Right renal pelvis (tissue), 4 donors: Measurements from ENCODE around the gene ZNF397. TPM values are rescaled to one million over a fixed set of nuclear protein-coding genes. Genes with fewer than 3 reads are reported as not detected.
"Not testable (repeated sequence)": the region's sequence is repeated elsewhere in the genome, so short reads cannot be mapped to it uniquely, and the experiment has no call there.

Experiments
- DNase-seq, 4 donors: peaks; one replicate each; pipeline ENCODE4 v3.0.0-alpha.2; 2013; ENCODE audit warnings: low read depth in 4 of 4, low spot score in 3 of 4, missing footprints in 1 of 4
- polyA plus RNA-seq, 4 donors: library from polyadenylated mRNA; unstranded; fragments of 120-200 nt; gene quantifications; one replicate each; pipeline ENCODE4 v1.2.1, GENCODE V29; 2013; ENCODE audit not compliant: insufficient read length in 4 of 4

ZNF397 gene
- polyA plus RNA-seq, result 10 to 100 TPM; 45.4 to 58.2 (median 50.1) TPM

DNA sequence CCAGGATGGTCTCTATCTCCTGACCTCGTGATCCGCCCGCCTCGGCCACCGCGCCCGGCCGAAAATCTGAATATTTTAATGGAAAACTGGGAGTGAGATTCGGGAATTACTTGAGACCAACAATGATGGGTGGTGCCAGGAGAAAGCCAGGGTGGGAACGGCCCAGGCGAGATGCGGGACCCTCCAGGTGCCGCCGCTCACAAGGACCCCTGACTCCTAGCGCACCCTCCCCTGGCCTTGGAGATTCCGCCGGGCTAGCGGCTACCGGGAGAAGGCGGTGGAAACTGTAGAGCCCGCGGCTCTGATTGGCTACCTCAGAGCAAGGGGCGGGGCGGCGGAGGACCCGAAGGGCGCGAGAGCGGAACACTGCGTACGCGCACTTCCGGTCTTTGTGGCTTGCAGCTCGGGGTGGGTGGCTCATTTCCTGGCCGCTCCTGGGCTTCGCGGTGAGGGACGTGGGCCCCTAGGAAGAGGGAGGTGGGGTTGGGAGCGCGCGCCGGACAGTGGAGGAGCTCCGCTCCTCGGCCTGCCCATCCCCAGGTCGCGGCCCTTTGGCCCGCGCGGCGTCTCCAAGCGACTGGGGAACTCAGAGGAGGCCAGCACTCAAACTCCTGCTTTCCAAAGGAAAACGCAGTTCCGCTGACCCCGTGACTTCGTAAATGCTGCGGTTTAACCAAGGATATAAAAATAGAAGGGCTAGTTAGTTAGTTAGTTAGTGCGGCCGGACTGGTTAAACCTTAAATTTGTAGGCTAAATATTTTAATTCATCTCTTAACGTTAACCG lies at the start of gene ZNF397:
Gene ZNF397, plus strand, starts transcription at position 371 of the 784 bp plus-strand sequence. CDS start 1,437 bp downstream, outside the sequence.
- peak; percentile 90 to 94 (median 93) for DNase-seq

DNA sequence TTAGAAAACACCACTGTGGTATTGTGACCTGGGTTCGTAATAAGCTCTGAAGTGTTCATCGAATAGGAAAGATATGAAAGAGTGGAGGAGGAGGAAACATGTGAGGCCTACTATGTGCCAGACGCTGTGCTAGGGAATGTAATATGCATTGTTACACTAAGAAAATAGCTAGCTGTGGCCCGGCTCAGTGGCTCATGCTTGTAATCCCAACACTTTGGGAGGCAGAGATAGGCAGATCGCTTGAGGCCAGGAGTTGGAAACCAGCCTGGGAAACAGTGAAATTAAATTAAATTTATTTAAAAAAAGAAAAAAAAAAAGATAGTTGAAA lies 49.2 kb upstream of the ZNF397 start:
- DNase-seq, result no peak

DNA sequence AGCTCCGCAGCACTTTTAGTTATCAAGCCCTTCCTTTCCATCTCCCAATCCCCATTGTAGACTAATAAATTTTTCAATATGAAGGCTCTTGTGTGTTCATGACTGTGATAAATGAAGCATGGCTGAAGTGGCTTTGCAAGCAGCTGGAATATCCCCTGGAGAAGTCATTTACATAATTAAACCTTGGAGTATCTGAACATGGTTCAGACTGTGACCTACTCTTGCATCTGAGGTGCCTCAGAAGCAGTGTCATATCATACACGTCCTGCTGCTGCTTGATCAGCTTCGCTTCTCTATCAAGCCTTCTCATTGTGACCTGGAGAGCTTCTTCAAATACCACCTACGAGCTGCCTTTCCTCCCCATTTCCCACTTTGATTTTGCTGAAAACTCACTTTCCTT lies 48.4 kb upstream of the ZNF397 start:
- no peak for DNase-seq

DNA sequence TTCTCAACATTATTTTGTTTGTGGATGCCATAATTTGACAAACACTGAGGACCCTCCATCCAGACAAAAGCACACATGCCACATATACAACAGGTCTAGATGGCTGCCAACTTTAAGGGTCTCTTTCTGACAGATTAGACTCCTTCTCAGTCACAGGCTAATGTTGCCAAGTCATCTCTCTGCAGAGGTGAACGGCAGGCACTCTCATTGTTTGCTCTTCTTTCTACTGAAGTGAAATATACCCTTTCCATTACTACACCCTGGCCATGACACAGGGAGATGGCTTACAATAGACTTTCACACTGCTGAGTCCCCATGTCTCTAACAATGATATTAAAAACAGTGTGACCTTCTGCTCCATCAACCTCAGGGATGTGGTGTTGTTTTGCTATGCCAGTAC lies 47.5 kb upstream of the ZNF397 start:
- DNase-seq, result no peak

DNA sequence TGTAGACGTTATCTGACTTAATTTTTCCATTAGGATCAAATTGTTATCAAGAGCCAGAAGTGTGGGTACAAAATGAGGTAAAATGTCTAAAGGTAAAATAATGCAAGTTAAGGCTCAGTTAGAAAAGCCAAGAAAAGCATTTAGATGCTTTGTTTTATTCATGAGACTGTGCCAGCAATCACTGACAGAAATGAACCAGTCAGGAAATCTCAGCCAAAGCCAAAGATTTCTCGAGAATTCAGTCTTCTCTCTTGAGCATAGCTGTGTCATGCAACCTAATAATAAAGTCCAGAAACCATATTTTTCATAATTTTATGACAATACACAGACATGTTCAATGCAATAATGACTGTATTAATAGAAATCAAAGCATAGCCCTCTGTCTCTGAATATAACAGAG lies 43.5 kb upstream of the ZNF397 start:
- DNase-seq, result no peak

DNA sequence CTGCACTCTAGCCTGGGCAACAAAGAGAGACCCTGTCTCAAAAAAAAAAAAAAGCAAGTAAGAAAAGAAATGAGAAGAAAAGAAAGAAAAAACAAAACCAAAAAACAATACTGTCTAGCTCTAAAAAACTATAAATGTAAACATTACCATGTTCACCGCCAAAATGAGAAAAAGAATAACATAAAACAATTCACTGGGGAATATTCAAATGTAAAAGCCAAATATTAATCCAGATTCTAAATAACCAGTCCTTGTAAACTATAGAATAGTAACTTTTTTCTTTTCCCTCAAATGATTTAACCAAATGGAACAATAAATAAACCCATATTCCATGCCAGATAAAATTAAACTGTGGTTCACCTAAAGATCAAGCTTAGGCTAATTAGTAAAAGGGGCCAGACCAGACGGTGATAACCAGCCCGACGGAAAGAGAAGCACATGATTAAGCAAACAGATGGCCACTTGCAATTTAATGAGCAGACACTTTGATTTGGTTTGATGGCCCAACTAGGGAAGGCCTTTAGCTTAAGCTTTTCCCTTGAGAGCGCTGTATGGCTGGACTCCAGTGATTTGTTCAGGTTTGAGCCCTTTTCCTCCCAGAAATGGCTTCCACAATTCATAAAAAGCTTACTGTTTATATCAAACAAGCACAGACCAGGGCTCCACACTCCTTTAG lies 39.4 kb upstream of the ZNF397 start:
- DNase-seq, result no peak

DNA sequence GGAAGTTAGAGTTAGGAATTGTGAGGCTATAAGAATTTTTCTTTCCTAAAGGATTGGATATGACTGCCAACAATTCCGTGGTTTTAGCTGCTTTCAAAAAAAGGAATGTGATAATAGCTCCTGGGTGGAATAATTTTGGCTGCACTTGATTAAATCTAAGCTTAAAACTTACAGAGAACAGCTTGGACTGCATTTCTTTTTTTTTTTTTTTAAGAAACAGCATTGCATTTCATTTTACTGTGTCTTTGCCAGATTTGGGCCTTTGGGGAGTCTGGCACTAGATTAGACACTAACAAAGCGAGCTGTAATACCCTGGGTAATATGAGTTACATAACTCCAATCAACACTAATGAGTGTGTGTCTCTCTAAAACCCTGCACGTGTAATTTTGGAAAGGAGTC lies 37.8 kb upstream of the ZNF397 start:
- DNase-seq, result no peak

DNA sequence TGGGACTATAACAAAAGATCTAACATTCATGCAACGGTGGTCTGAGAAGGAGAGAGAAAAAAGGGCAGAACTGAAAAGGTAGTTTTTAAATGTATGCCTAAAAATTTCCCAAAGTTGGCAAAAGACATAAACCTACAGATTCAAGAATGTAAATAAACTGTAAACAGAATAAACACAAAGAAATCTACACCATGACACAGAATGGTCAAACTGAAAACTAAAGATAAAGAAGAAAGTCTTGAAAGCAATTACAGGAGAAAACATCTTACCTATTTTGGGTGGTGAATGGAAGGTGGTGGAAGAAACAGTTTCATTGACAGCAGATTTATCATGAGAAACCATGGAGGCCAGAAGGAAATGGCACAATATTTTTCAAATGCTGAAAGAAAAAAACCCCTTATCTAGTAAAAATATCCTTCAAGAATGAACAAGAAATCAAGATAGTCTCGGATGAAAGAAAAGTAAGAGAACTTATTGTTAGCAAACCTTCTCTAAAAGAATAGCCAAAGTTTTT lies 35.6 kb upstream of the ZNF397 start:
- DNase-seq, result no peak

DNA sequence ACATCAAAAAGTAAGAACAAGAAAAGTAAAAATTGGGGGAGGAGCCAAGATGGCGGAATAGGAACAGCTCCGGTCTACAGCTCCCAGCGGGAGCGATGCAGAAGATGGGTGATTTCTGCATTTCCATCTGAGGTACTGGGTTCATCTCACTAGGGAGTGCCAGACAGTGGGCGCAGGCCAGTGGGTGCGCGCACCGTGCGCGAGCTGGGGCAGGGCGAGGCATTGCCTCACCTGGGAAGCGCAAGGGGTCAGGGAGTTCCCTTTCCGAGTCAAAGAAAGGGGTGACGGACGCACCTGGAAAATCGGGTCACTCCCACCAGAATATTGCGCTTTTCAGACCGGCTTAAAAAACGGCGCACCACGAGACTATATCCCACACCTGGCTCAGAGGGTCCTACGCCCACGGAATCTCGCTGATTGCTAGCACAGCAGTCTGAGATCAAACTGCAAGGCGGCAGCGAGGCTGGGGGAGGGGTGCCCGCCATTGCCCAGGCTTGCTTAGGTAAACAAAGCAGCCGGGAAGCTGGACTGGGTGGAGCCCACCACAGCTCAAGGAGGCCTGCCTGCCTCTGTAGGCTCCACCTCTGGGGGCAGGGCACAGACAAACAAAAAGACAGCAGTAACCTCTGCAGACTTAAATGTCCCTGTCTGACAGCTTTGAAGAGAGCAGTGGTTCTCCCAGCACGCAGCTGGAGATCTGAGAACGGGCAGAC lies 34.9 kb upstream of the ZNF397 start:
- not testable (repeated sequence) for DNase-seq

DNA sequence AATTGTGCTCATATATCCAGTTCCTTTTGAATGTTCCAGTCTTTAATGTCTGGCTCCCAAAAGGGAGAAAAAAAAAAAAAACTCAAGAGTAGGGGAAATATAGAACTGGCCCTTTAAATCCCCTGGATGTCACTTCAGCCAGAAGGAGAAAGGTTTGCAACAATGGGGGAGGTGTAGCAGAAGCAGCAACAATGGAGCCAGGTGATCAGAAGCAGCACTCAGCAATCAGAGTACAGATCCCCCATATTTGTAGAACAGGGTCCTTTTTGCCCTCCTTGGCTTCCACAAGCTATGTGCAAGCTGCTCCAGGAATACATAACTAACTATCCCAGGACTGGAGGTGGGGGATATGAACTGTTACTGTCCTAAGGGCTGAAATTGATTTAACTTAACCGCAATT lies 25.8 kb upstream of the ZNF397 start:
- no peak for DNase-seq

DNA sequence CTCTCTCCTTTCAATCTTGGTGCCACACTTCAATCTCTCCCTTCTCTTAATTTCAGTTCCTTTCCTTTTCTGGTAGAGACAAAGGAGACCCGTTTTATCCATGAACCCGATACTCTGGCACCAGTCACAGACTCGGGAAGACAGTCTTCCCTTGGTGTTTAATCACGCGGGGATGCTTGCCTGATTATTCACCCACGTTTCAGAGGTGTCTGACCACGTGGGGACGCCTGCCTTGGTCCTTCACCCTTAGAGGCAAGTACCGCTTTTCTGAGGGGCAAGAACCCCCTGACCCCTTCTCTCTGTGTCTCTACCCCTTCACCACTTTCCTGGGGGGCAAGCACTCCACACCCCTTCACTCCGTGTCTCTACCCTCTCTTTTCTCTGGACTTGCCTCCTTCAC lies 24.2 kb upstream of the ZNF397 start:
- not testable (repeated sequence) for DNase-seq

DNA sequence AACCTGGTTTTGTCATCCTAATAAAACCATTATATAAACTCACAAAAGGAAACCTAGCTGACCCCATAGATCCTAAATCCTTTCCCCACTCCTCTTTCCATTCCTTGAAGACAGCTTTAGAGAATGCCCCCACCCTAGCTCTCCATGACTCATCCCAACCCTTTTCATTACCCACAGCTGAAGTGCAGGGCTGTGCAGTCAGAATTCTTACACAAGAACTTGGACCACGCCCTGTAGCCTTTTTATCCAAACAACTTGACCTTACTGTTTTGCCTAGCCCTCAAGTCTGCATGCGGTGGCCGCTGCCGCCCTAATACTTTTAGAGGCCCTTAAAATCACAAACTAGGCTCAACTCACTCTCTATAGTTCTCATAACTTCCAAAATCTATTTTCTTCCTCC lies 21.5 kb upstream of the ZNF397 start:
- not testable (repeated sequence) for DNase-seq

DNA sequence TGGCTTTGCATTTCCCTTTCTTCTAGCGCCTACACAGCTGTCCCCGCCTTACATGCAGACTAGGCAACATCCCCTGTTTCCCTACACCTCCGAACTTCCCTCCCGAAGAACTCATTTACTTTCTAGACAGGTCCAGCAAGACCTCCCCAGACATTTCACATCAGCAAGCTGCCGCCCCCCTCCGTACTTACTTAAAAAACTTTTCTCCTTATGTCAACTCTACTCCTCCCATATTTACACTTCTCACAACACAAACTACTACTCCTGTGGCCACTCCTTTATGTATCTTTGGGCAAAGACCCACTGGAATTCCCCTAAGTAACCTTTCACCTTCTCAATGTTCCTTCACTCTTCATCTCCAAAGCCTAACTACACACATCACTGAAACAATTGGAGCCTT lies 20.4 kb upstream of the ZNF397 start:
- DNase-seq, result no peak

DNA sequence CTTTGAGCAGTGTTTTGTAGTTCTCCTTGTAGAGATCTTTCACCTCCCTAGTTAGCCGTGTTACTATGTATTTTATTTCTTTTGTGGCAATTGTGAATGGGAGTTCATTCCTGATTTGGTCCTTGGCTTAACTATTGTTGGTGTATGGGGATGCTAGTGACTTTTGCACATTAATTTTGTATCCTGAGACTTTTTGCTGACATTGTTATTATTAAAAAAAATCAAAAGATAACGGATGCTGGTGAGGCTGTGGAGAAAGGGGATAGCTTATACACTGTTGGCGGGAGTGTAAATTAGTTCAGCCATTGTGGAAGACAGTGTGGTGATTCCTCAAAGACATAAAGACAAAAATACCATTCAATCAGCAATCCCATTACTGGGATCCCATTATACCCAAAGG lies 17.0 kb upstream of the ZNF397 start:
- no peak for DNase-seq

DNA sequence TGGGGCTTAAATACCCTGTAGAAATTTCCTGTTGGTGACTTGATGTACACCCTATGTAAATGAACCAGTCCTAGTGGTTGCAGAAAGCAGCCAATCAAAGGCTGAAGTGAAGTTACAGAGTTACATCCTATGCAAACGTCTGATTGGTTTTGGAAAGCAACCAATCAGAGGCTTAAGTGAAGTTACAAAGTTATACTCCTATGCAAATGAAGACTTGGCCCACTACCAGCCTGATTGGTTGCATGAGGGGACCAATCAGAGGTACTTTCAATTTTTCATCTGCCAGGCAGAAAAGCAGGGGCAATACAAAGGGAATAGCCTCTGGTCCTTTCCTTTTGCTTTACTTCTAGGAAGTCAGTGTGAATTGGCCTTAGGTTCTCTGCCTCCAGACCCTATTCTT lies 13.6 kb upstream of the ZNF397 start:
- DNase-seq, result no peak

DNA sequence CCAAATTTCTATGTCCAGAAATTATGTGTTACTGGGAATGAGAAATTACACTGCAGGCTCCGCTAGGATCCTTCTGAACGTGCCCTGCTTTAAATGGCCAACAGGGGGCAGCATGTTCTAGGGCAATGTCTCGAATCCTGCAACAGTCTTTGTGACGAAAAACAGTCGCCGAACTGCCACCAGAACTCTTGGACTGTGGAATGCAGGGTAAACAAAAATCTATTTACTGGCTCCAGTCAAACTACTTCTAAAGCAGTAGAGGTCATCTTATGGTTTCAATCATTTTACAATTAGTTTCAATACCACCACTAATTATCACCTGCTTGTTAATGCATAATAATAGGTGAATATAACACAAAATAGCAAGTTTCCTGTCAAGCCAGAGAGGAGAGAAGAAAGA lies 9.8 kb upstream of the ZNF397 start:
- peak; percentile 63 to 73 (median 69) for DNase-seq

DNA sequence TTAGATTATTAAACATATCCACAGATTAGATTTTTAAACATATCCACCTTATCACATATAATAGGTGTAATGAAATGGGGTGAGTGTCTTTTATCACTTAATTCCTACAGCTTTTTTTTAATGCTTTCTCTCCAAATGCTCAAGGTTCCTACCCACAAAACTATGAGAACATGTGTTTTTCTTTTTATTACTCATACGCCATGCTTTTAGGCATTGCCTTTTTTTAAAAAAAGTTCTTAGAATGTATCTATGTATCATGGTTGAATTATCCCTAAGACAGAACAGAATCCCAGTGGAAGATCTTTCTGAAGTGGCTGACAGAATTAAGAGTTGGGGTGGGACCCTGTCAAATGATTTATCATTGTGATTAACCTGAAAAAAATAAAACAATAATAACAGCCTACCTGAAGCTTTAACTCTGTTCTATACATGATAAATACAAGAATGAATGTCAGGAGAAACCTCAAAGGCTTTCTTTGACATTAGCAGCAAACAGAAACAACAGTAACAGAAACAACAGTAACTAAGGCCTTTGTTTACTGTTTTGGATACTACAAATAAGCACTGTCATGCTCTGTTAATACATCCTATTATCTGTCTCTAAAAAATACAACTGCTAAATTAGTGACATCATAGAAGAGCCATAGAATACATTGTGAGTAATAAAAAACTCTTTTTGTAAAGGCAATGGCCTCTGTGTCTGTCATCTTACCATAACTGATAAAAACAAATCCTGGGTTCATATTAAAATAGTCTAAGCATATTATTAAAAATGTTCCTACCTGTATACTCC lies 4.1 kb upstream of the ZNF397 start:
- no peak for DNase-seq

DNA sequence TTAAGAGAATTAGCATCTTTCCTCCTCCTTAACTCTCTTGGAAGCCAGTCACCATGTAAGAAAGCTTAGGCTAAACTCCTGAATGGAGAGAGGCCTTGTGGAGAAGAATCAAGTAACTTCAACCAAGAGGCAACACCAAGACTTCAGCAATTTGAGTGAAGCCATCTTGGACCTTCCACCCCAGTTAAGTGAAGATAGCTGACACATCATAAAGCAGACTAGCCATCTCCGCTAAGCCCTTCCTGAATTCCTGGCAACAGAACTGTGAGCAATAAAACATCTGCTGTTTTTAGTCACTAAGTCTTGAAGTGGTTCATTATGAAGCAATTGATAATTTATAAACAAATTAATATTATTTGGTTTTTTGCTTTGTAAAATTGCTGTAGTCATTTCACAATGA lies 1.5 kb upstream of the ZNF397 start:
- DNase-seq, result no peak

DNA sequence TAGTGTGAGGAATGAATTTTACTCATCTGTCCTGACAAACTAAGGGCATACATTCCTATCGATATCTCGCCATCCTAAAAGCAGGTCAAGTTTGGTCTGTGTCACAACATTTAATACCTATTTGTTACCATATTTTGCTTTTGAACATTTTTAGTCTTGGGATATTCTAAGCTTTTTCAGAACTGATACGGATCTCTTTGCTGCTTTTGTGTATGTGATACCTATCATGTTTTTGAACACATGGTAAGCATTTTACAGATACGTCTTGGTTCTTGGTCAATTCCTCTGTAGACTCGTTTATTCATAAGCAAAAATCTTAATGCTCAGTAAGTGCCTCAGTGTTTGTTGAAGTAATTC lies 592 bp downstream of the ZNF397 start:
- DNase-seq, result peak in 3 of 4 donors; percentile 10 to 21 (median 10)

DNA sequence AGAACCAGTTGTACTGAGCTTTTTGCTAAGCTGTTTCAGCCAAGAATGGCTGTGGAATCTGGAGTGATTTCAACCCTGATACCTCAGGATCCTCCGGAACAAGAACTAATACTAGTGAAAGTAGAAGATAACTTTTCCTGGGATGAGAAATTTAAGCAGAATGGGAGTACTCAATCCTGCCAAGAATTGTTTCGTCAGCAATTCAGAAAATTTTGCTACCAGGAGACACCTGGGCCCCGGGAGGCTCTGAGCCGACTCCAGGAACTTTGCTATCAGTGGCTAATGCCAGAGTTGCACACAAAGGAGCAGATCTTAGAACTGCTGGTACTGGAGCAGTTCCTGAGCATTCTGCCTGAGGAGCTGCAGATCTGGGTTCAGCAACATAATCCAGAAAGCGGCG lies 1.6 kb downstream of the ZNF397 start:
- DNase-seq, result no peak

DNA sequence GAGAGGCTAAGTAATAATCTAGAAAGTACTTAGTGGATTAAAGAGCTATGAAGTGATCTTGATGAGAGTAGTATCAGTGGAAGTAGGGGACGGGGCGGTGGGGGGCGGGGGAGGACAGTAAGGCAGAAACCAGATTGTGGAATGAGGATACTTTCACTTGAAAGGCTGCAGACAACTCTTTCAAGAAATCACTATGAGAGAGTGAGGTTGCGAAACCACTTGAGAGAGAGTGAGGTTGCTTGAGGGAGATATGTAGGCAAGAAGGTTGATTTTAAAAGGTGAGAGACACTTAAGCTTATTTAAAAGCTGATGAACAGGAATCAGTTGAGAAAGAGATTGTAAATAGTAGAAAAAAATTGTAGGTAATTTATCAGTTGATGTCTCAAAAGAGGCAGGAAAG lies 3.8 kb downstream of the ZNF397 start:
- DNase-seq, result no peak
